ENCODE results near the gene ARMC3.

Gene ARMC3

GRCh38 chr10:22993314-22993713 is 65.5 kb downstream of the ARMC3 start:
- DNase-seq = no peak

- peak; percentile 25 for DNase-seq
These were observed 69.2 kb downstream of the ARMC3 start for GRCh38 chr10:22997096-22997495.

- DNase-seq = no peak
These were observed 70.2 kb downstream of the ARMC3 start for GRCh38 chr10:22998091-22998490.

- DNase-seq = peak; percentile 88
These were observed 72.1 kb downstream of the ARMC3 start for GRCh38 chr10:22999942-23000341.

- DNase-seq = no peak
These were observed 74.2 kb downstream of the ARMC3 start for GRCh38 chr10:23001901-23002516.

GRCh38 chr10:23005150-23005549 is 77.3 kb downstream of the ARMC3 start:
- DNase-seq = no peak

- no peak for DNase-seq
These were observed 85.9 kb downstream of the ARMC3 start for GRCh38 chr10:23013581-23014335.

GRCh38 chr10:23015021-23015707 is 87.3 kb downstream of the ARMC3 start:
- no peak for DNase-seq

- DNase-seq = no peak
These were observed 88.8 kb downstream of the ARMC3 start for GRCh38 chr10:23016636-23017035.

- no peak for DNase-seq
These were observed 91.8 kb downstream of the ARMC3 start for GRCh38 chr10:23019633-23020032.

GRCh38 chr10:23021430-23021829 is 93.6 kb downstream of the ARMC3 start:
- DNase-seq = no peak

- DNase-seq = no peak
These were observed 96.1 kb downstream of the ARMC3 start for GRCh38 chr10:23024002-23024401.

- no peak for DNase-seq
These were observed 103.5 kb downstream of the ARMC3 start for GRCh38 chr10:23031318-23031717.

GRCh38 chr10:23034790-23035189 is 106.9 kb downstream of the ARMC3 start:
- DNase-seq = no peak

GRCh38 chr10:23035569-23035968 is 107.7 kb downstream of the ARMC3 start:
- DNase-seq = peak; percentile 43

GRCh38 chr10:23037152-23037551 is 109.3 kb downstream of the ARMC3 start:
- no peak for DNase-seq

GRCh38 chr10:23037561-23037960 is 109.7 kb downstream of the ARMC3 start:
- DNase-seq = no peak

- DNase-seq = no peak
These were observed 110.3 kb downstream of the ARMC3 start for GRCh38 chr10:23038172-23038571.

- DNase-seq = no peak
These were observed 112.1 kb downstream of the ARMC3 start for GRCh38 chr10:23040002-23040401.

- DNase-seq = no peak
These were observed 118.2 kb downstream of the ARMC3 start for GRCh38 chr10:23046027-23046426.

GRCh38 chr10:23047201-23048050 is 119.6 kb downstream of the ARMC3 start:
- DNase-seq = no peak

GRCh38 chr10:23048191-23048590 is 120.3 kb downstream of the ARMC3 start:
- DNase-seq = no peak

GRCh38 chr10:23051278-23051677 is 123.4 kb downstream of the ARMC3 start:
- DNase-seq = no peak

Measured in DMS53 (cell line).